ENCODE data around the gene PDPN.

Gene PDPN

GRCh38 chr1:13619909-13620308 lies 36.3 kb downstream of the PDPN start:
- DNase-seq: no peak

DNA sequence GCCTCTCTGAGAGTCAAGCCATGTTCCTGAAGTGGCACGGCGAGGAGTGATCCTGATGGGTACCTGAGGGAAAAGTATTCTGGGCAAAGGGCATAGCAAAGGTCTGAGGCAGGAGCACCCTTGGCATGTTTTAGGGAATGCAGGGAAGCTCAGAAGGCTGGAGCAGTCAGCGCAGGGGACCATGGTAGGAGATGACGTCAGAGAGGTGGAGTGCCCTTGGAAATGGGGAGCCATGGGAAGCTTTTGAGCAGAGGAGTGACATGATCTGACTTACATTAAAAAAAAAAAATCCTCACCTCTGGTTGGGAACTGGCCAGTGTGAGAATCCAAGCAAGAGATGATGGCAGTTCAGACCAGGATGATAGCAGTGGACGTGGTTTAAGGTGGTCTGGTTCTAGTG lies 37.2 kb downstream of the PDPN start:
- DNase-seq: no peak

- DNase-seq: no peak
Observed at GRCh38 chr1:13622446-13622845, 38.8 kb downstream of the PDPN start.

GRCh38 chr1:13623021-13623637 lies 39.5 kb downstream of the PDPN start:
- DNase-seq: no peak

DNA sequence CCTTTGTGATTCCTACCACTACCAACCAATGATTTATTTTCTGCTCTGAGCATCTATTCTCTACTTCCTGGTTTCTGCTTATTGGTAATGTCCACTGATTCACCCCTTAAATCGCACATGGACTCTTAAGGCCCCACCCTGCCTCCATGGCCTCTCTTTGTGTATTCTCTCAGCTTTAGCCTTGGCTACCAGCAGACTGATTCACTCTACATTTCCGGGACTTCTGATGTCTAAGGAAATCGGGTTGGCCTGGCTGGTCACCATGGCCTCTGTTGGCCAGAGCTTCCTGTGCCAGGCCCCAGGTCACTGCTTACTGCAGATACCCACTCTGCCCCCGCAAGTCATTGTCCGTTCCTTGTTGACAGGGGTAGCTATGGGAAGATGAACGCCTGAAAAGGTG lies 40.9 kb downstream of the PDPN start:
- DNase-seq: no peak

- DNase-seq: no peak
Observed at GRCh38 chr1:13627127-13627526, 43.5 kb downstream of the PDPN start.

- DNase-seq: no peak
Observed at GRCh38 chr1:13628218-13628617, 44.6 kb downstream of the PDPN start.

DNA sequence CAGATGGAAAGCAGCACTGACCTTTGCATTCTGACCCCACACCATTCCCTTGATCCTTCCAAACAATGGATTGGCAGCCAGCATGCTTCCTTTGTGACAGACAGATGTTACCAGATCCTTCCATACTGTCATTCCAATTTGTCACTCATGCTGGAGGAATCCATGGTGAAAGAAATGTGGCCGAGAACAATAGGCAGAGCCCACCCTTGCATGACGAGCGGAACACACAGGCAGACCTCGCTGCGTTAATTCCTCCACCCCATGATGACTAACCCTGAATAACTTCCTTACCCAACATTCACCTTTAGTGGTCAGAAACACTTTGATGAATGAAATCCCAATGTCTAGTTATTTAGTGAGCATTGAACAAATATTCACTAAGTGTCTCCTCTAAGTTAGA lies 45.1 kb downstream of the PDPN start:
- DNase-seq: no peak

DNA sequence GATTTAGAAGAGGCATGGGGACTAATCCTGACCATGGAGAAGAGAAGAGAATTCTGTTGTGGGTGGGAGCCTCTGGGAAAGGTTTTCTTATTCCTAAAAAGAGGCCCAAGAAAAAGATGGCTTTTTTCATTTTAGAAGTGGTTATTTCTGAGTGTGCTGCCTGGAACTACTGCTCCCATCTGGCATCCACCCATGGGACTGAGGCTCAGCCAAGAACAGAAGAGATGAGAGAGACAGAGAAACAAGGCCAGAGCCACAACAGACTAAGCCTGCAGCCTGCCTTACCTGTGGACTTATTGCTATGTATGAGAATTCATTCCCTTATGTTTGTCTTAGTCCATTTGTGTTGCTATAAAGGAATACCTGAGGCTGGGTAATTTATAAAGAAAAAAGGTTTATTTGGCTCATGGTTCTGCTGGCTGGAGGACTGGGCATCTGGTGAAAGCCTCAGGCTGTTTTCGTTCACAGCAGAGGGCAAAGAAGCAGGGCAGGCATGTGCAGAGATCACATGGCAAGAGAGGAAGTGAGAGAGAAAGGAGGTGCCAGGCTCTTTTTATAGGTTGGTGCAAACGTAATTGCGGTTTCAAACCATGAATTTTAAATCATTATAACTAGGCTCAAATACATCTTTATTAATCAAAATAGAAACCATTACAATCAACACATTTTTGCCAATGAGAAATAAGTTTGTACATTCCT lies 58.8 kb downstream of the PDPN start:
- DNase-seq: no peak

- DNase-seq: no peak
Observed at GRCh38 chr1:13643017-13643416, 59.4 kb downstream of the PDPN start.

DNA sequence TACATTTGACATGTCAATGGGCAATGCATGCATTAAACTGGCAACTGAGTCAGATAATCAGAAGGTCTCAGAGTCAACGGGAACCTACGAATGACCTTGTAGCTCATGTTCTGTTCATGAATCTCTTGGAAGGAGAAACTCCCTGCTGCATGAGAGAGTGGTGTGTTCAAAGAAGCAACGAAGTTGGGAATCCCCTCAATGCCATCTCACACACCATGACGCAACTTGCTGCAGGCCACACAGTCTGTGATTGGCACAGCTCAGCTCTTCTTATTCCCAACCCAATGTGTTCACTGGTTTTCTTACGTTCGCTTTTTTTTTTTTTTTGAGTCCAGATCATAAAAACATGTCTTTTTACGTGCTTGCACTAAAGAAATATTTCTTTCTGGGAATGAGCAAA lies 62.9 kb downstream of the PDPN start:
- DNase-seq: no peak

- DNase-seq: no peak
Observed at GRCh38 chr1:13651279-13651678, 67.6 kb downstream of the PDPN start.

DNA sequence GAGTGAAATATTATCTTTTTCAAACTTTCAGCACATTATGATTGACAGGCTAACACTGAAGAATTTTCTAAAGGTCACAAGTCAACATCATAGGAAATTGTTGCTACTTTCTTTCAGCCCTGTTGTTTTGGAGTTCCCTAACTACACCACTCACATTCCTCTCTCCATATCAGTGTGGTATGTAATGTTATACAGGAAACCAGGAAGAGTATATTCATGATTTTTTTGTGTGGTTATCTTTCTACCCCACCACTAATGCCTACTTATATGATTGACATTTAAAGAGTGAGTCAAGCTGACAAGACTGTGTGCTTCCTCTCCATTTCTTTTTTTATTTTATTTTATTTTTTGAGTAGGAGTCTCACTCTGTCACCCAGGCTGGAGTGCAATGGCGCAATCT lies 68.6 kb downstream of the PDPN start:
- no peak for DNase-seq

GRCh38 chr1:13661539-13661938 lies 77.9 kb downstream of the PDPN start:
- no peak for DNase-seq

DNA sequence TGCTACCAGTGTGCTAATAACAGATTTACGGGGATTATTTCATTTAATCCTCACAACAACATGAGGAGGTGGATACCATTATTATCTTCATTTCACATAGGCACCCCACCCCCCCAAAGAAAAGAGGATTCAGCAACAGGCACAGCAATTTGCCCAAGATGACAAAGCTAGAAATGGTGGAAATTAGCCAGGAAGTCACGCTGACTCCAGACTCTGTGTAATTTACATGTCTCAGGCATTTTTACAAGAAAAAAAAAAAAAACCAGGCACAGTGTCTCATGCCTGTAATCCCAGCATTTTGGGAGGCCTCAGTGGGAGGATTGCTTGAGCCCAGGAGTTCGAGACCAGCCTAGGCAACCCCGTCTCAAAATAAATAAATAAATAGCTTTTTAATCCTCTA lies 78.9 kb downstream of the PDPN start:
- DNase-seq: no peak

GRCh38 chr1:13663969-13664368 lies 80.3 kb downstream of the PDPN start:
- no peak for DNase-seq

- DNase-seq: no peak
Observed at GRCh38 chr1:13664451-13664850, 80.8 kb downstream of the PDPN start.

GRCh38 chr1:13666317-13666716 lies 82.7 kb downstream of the PDPN start:
- no peak for DNase-seq

Measured in activated CD4-positive, alpha-beta T cell treated with anti-CD3 and anti-CD28 coated beads for 4 hours (primary cell).